ENCODE data around the gene TUNAR. TPM values are rescaled to one million over a fixed set of nuclear protein-coding genes. Genes with fewer than 3 reads are reported as not detected.

Gene TUNAR
- total RNA-seq, 2 experiments from 2014 or later = not detected

GRCh38 chr14:95903616-95904107 lies 27.0 kb downstream of the TUNAR start:
- ChIA-PET CTCF (no interaction called here), POLR2A (no interaction called here)
- Mint-ChIP-seq H3K27ac (no peak overlapping the region), H3K36me3 (ENCODE audit: low read depth) (no peaks in the 10 kb centered on the region), H3K4me1 (no peaks in the 10 kb centered on the region), H3K9me3 (no peaks in the 10 kb centered on the region), H3K27me3 (peaks cover 4% of the 10 kb centered on the region), H3K4me3 (no peak overlapping the region)
- DNase-seq = no peak

- POLR2A ChIA-PET = no interaction called here
- Mint-ChIP-seq H3K4me3 (no peak overlapping the region), H3K9me3 (no peaks in the 10 kb centered on the region), H3K4me1 (no peaks in the 10 kb centered on the region), H3K27ac (no peak overlapping the region), H3K27me3 (peaks cover 4% of the 10 kb centered on the region), H3K36me3 (ENCODE audit: low read depth) (no peaks in the 10 kb centered on the region)
- DNase-seq = no peak
- CTCF ChIA-PET = interaction anchor here (0.6 kb wide), 1 partner anchor 176 kb away, joined by 4 read pairs; no protein-coding TSS in a partner anchor
Observed at GRCh38 chr14:95906591-95906990, 30.0 kb downstream of the TUNAR start.

GRCh38 chr14:95910628-95911027 lies 34.0 kb downstream of the TUNAR start:
- Mint-ChIP-seq H3K27me3 (no peaks in the 10 kb centered on the region), H3K4me3 (no peak overlapping the region), H3K27ac (no peak overlapping the region), H3K4me1 (no peaks in the 10 kb centered on the region), H3K9me3 (no peaks in the 10 kb centered on the region), H3K36me3 (ENCODE audit: low read depth) (no peaks in the 10 kb centered on the region)
- no peak for DNase-seq
- POLR2A ChIA-PET = no interaction called here
- CTCF ChIA-PET = interaction anchor here (0.7 kb wide), 1 partner anchor 191 kb away, joined by 3 read pairs; no protein-coding TSS in a partner anchor

DNA sequence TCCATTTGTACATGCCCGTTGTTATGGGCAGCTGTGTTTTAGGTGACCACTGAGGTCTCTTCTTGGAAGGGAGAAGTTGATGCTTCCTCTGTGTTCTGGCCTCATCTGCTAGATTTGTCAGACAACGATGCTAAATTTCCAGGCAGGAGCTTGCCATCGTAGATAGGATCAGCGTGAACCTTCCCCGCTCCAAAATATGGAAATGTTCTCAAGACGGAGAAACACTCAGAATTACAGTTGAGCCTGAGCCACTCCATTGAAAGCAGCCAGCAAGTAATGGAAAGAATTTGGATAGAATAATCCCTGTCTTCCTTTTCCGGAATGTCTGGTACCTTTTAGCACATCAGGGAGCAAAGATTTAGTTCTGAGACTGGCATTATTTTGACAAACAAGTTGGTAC lies 34.8 kb downstream of the TUNAR start:
- no peaks in the 10 kb centered on the region for H3K4me1 Mint-ChIP-seq
- H3K27ac Mint-ChIP-seq = no peak overlapping the region
- POLR2A ChIA-PET = no interaction called here
- H3K27me3 Mint-ChIP-seq = no peaks in the 10 kb centered on the region
- no peak overlapping the region for H3K4me3 Mint-ChIP-seq
- H3K36me3 Mint-ChIP-seq (ENCODE audit: low read depth) = no peaks in the 10 kb centered on the region
- CTCF ChIA-PET = no interaction called here
- no peak for DNase-seq
- no peaks in the 10 kb centered on the region for H3K9me3 Mint-ChIP-seq

- Mint-ChIP-seq H3K4me3 (no peak overlapping the region), H3K4me1 (no peaks in the 10 kb centered on the region), H3K36me3 (ENCODE audit: low read depth) (no peaks in the 10 kb centered on the region), H3K27me3 (peaks cover 5% of the 10 kb centered on the region), H3K27ac (no peak overlapping the region), H3K9me3 (no peaks in the 10 kb centered on the region)
- POLR2A ChIA-PET = no interaction called here
- CTCF ChIA-PET = no interaction called here
- no peak for DNase-seq
Observed at GRCh38 chr14:95915330-95915729, 38.7 kb downstream of the TUNAR start.

GRCh38 chr14:95918466-95918865 lies 41.8 kb downstream of the TUNAR start:
- peaks cover 7% of the 10 kb centered on the region for H3K27me3 Mint-ChIP-seq
- H3K4me1 Mint-ChIP-seq = no peaks in the 10 kb centered on the region
- no peaks in the 10 kb centered on the region for H3K36me3 Mint-ChIP-seq (ENCODE audit: low read depth)
- ChIA-PET POLR2A (no interaction called here), CTCF (no interaction called here)
- H3K27ac Mint-ChIP-seq = no peak overlapping the region
- H3K9me3 Mint-ChIP-seq = no peaks in the 10 kb centered on the region
- DNase-seq = no peak
- H3K4me3 Mint-ChIP-seq = no peak overlapping the region

DNA sequence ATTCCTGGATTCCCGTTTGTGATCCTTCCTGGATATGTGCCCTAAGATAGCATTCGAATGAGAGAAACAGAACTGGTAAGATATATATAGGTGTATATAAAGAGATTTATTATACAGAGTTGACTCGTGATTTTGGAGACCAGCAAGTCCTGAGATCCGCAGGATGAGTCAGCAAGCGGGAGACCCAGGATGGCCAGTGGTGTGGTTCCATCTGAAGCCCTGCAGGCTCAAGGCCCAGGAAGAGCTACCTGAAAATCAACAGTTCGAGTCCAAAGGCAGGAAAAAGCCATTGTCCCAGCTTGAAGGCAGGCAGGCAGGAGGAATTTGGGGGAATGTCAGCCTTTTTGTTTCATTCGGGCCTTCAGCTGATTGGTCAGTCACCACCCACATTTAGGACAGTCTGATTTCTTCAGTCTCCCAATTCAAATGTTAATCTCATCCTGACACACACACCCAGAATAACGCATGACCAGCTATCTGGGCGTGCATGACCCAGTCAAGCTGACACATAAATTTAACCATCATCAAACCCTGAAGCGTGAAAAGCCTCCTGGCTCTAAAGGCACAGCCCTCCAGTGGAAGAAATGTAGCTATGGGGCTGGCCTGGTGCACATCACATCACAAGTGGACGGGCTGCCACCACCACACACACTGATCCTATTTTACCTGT lies 44.3 kb downstream of the TUNAR start:
- Mint-ChIP-seq H3K27me3 (peaks cover 7% of the 10 kb centered on the region), H3K9me3 (no peaks in the 10 kb centered on the region), H3K4me1 (no peaks in the 10 kb centered on the region), H3K27ac (no peak overlapping the region), H3K36me3 (ENCODE audit: low read depth) (no peaks in the 10 kb centered on the region), H3K4me3 (no peak overlapping the region)
- POLR2A ChIA-PET = no interaction called here
- DNase-seq = no peak
- CTCF ChIA-PET = no interaction called here

DNA sequence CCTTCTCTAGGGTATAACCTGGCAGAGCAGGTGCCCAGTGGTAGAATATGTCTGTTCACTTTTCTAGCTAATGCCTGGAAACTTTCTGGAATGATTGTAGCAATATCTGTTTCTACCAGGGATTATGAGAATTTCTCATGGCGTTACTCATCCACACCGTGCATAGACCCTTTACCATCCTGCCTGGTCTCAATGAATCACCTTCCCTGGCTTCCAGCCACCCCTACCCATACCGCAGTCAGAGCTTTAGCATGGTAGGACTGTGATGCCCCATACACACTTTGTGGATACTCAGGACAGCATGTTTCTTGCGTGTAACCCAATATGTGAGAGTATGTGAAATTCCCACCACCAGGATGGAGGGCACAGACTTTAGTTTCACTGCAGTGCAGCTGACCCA lies 45.4 kb downstream of the TUNAR start:
- Mint-ChIP-seq H3K4me1 (no peaks in the 10 kb centered on the region), H3K27ac (no peak overlapping the region)
- CTCF ChIA-PET = no interaction called here

GRCh38 chr14:95928751-95929150 lies 52.1 kb downstream of the TUNAR start:
- Mint-ChIP-seq H3K27me3 (no peaks in the 10 kb centered on the region), H3K27ac (no peak overlapping the region), H3K36me3 (ENCODE audit: low read depth) (no peaks in the 10 kb centered on the region), H3K9me3 (no peaks in the 10 kb centered on the region), H3K4me3 (no peak overlapping the region), H3K4me1 (no peaks in the 10 kb centered on the region)
- ChIA-PET CTCF (no interaction called here), POLR2A (no interaction called here)
- no peak for DNase-seq

More for the DNA sequence above, 45.4 kb downstream of the TUNAR start:
- DNase-seq = no peak
- Mint-ChIP-seq H3K36me3 (ENCODE audit: low read depth) (no peaks in the 10 kb centered on the region), H3K4me3 (no peak overlapping the region), H3K9me3 (no peaks in the 10 kb centered on the region), H3K27me3 (peaks cover 7% of the 10 kb centered on the region)
- POLR2A ChIA-PET = no interaction called here

DNA sequence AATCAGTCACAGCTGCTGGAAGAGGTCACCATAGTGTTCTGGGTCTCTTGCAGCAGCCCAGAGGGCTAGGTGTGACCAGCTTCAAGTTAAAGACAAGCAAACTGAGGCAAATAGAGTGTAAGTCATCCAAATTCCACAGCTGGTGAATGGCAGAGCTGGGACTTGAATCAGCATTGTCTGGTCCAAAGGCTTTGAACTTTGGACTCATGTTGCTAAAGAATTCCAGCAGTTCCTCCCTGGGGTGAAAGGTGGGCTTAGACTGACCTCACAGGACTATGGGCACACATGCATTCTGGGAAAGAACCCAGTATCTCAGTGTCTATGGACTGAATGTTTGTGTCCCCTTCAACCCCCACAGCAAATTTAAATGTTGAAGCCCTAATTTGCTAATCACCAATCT lies 54.8 kb downstream of the TUNAR start:
- Mint-ChIP-seq H3K36me3 (ENCODE audit: low read depth) (no peaks in the 10 kb centered on the region), H3K4me1 (no peaks in the 10 kb centered on the region), H3K4me3 (no peak overlapping the region), H3K27me3 (no peaks in the 10 kb centered on the region), H3K9me3 (no peaks in the 10 kb centered on the region), H3K27ac (no peak overlapping the region)
- no peak for DNase-seq
- ChIA-PET CTCF (no interaction called here), POLR2A (no interaction called here)

DNA sequence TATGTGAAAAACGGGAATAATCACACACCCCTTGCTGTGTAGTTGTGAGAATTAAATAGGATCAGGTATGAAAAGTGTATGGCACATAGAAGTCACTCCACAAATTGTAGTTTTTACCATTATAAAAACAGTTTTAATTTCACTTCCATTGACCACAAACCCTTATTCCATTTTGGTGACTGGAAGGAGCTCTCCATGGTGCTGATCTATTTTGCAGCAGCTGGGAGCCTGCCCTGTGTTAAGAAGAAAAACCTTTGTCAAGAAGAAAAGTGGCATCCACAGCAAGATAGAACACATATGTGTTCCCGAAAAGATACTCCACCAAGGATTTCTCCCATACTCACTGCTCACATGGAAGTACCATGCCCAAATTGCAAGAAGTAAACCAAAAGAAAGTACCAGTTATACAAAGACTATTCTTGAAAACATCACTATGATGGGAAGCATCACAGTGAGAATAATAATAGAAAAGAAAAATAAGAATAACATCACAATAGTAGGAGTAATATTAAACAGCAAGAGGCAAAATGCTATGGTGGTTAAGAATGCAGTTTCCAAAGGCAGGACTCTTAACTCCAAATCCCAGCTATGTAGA lies 58.7 kb downstream of the TUNAR start:
- no peak overlapping the region for H3K27ac Mint-ChIP-seq

DNA sequence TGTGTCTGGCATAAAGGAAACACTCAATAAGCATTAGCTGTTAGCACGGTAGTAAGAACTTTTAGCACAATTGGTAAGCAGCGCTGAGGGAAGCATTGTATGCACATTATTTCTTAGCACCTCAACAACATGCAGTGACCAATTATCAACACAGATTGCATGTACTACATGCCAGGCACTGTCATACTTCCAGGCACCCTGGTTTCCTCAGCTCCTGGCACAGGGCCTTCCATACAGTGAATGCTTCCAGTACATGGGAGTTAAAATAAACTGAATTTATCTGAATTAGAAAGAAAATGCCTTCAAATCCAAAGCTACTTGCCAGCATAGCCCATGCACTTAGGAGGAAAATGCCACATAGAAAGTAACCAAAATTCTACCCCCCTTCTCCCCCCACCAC lies 59.4 kb downstream of the TUNAR start:
- peaks cover under 1% of the 10 kb centered on the region for H3K9me3 Mint-ChIP-seq
- no peaks in the 10 kb centered on the region for H3K36me3 Mint-ChIP-seq (ENCODE audit: low read depth)
- no peaks in the 10 kb centered on the region for H3K27me3 Mint-ChIP-seq
- CTCF ChIA-PET = no interaction called here
- no peak for DNase-seq
- H3K4me3 Mint-ChIP-seq = no peak overlapping the region
- no peak overlapping the region for H3K27ac Mint-ChIP-seq
- POLR2A ChIA-PET = no interaction called here
- H3K4me1 Mint-ChIP-seq = no peaks in the 10 kb centered on the region

More for the DNA sequence above, 58.7 kb downstream of the TUNAR start:
- Mint-ChIP-seq H3K36me3 (ENCODE audit: low read depth) (no peaks in the 10 kb centered on the region), H3K9me3 (no peaks in the 10 kb centered on the region), H3K27me3 (no peaks in the 10 kb centered on the region), H3K4me1 (no peaks in the 10 kb centered on the region), H3K4me3 (no peak overlapping the region)
- ChIA-PET POLR2A (no interaction called here), CTCF (no interaction called here)
- DNase-seq = peak; percentile 15

DNA sequence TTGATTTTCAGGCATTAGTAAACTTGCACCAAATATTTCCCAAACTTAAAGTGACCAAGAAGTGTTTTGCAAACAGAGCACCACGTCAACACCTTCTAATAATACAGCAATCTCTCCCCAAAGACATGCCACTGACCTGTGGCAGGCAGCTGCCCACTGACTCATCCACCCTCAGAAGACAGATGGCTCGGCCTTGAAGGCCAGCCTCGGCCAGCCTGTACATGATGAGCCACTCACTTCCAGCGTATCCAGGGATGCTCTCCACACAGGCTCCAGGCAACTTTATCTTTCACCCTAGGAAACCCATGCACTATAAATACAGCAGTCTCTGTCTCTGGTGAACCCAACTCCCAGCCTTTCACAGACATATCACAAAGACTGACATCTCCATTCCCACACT lies 62.7 kb downstream of the TUNAR start:
- no peaks in the 10 kb centered on the region for H3K4me1 Mint-ChIP-seq
- ChIA-PET POLR2A (no interaction called here), CTCF (no interaction called here)
- H3K27ac Mint-ChIP-seq = no peak overlapping the region
- H3K36me3 Mint-ChIP-seq (ENCODE audit: low read depth) = no peaks in the 10 kb centered on the region
- H3K4me3 Mint-ChIP-seq = no peak overlapping the region
- no peaks in the 10 kb centered on the region for H3K27me3 Mint-ChIP-seq
- H3K9me3 Mint-ChIP-seq = peaks cover 10% of the 10 kb centered on the region
- DNase-seq = no peak

DNA sequence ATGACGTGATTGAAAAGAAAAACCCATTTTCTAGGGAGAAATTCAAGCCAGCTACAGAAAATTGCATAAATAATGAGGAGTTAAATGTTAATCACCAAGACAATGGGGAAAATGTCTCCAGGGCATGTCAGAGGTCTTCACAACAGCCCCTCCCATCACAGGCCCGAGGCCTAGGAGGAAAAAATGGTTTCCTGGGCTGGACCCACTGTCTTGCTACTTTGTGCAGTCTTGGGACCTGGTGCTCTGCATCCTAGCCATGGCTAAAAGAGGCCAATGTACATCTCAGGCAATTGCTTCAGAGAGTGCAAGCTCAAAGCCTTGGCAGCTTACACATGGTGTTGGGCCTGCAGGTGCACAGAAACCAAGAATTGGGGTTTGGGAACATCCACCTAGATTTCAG lies 65.3 kb downstream of the TUNAR start:
- DNase-seq = no peak
- peaks cover 10% of the 10 kb centered on the region for H3K9me3 Mint-ChIP-seq
- H3K27me3 Mint-ChIP-seq = peaks cover 4% of the 10 kb centered on the region
- ChIA-PET CTCF (no interaction called here), POLR2A (no interaction called here)
- no peak overlapping the region for H3K4me3 Mint-ChIP-seq
- no peaks in the 10 kb centered on the region for H3K4me1 Mint-ChIP-seq
- H3K36me3 Mint-ChIP-seq (ENCODE audit: low read depth) = no peaks in the 10 kb centered on the region
- H3K27ac Mint-ChIP-seq = no peak overlapping the region
